Neural progenitor cell (in vitro differentiated cells): ENCODE data around the gene CATSPERZ. TPM values are rescaled to one million over a fixed set of nuclear protein-coding genes. Genes with fewer than 3 reads are reported as not detected.
"Not testable (repeated sequence)": the region's sequence is repeated elsewhere in the genome, so short reads cannot be mapped to it uniquely, and the experiment has no call there.

Source experiments
- DNase-seq: peaks from one replicate; pipeline ENCODE4 v3.0.0-alpha.2; 2016; ENCODE audit warnings: low spot score
- H2AFZ ChIP-seq: fragments of 200-600 bp; sonication (generic); replicated peaks from 2 replicates; pipeline ENCODE4 v1.6.1; 2016; ENCODE audit warnings: antibody characterized with exemption
- H3F3A ChIP-seq: fragments of 200-600 bp; sonication (generic); 2 replicates; pipeline ENCODE4 v1.6.1; 2016; ENCODE audit warnings: antibody characterized with exemption, low read depth
- H3K27ac ChIP-seq: fragments of 200-600 bp; sonication (generic); 2 replicates; pipeline ENCODE4 v1.5.1; 2016; ENCODE audit warnings: mild to moderate bottlenecking
- H3K27me3 ChIP-seq: fragments of 200-600 bp; sonication (generic); 2 replicates; pipeline ENCODE4 v1.6.1; 2016; ENCODE audit warnings: mild to moderate bottlenecking, moderate library complexity
- H3K36me3 ChIP-seq: fragments of 200-600 bp; sonication (generic); 2 replicates; pipeline ENCODE4 v1.5.1; 2016
- H3K4me1 ChIP-seq: fragments of 200-600 bp; sonication (generic); 2 replicates; pipeline ENCODE4 v1.6.1; 2016; ENCODE audit warnings: mixed run types
- H3K4me2 ChIP-seq: fragments of 200-600 bp; sonication (generic); 2 replicates; pipeline ENCODE4 v1.6.1; 2016
- H3K4me3 ChIP-seq: fragments of 200-600 bp; sonication (generic); 2 replicates; pipeline ENCODE4 v1.5.1; 2016
- H3K79me2 ChIP-seq: fragments of 200-600 bp; sonication (generic); 2 replicates; pipeline ENCODE4 v1.6.1; 2016; ENCODE audit warnings: low read depth
- H3K9ac ChIP-seq: fragments of 200-600 bp; sonication (generic); 2 replicates; pipeline ENCODE4 v1.6.1; 2016
- H3K9me3 ChIP-seq: fragments of 200-600 bp; sonication (generic); 2 replicates; pipeline ENCODE4 v1.5.1; 2016; ENCODE audit warnings: low read depth
- H4K20me1 ChIP-seq: fragments of 200-600 bp; sonication (generic); 2 replicates; pipeline ENCODE4 v1.6.1; 2016; ENCODE audit warnings: low read depth
- H3K27ac Mint-ChIP-seq: 3 replicates; pipeline ENCODE4 v1.8.0; 2021; ENCODE audit warnings: mixed read lengths
- H3K27me3 Mint-ChIP-seq: 2 replicates; pipeline ENCODE4 v1.8.0; 2022; ENCODE audit warnings: low read depth, mild to moderate bottlenecking, inconsistent platforms, moderate library complexity, mixed read lengths; ENCODE audit not compliant: insufficient read depth
- H3K36me3 Mint-ChIP-seq: 3 replicates; pipeline ENCODE4 v1.8.0; 2021; ENCODE audit warnings: mixed read lengths
- H3K4me1 Mint-ChIP-seq: 3 replicates; pipeline ENCODE4 v1.8.0; 2021; ENCODE audit warnings: mixed read lengths
- H3K4me3 Mint-ChIP-seq: 3 replicates; pipeline ENCODE4 v1.8.0; 2021; ENCODE audit warnings: mild to moderate bottlenecking, moderate library complexity, mixed read lengths
- H3K9me3 Mint-ChIP-seq: 3 replicates; pipeline ENCODE4 v1.8.0; 2020; ENCODE audit warnings: mixed read lengths
- CTCF ChIP-seq: fragments of 200-600 bp; sonication (generic); IDR thresholded peaks from 2 replicates; pipeline ENCODE4 v1.5.1; 2017; ENCODE audit warnings: antibody characterized with exemption, mild to moderate bottlenecking
- EZH2 ChIP-seq: fragments of 200-600 bp; sonication (generic); IDR thresholded peaks from 2 replicates; pipeline ENCODE4 v1.6.1; 2017; ENCODE audit warnings: antibody characterized with exemption, mild to moderate bottlenecking, moderate library complexity
- EZH2phosphoT487 ChIP-seq: fragments of 200-600 bp; sonication (generic); IDR thresholded peaks from 2 replicates; pipeline ENCODE4 v1.6.1; 2017; ENCODE audit warnings: antibody characterized with exemption
- total RNA-seq: library from RNA; depleted of rRNA; stranded (reverse); fragments of >200 nt; gene quantifications from 2 replicates; pipeline ENCODE4 v1.2.3, GENCODE V29; 2015; ENCODE audit warnings: low replicate concordance

Gene CATSPERZ
- total RNA-seq, 1 donor from 2014 or later, result not detected

DNA sequence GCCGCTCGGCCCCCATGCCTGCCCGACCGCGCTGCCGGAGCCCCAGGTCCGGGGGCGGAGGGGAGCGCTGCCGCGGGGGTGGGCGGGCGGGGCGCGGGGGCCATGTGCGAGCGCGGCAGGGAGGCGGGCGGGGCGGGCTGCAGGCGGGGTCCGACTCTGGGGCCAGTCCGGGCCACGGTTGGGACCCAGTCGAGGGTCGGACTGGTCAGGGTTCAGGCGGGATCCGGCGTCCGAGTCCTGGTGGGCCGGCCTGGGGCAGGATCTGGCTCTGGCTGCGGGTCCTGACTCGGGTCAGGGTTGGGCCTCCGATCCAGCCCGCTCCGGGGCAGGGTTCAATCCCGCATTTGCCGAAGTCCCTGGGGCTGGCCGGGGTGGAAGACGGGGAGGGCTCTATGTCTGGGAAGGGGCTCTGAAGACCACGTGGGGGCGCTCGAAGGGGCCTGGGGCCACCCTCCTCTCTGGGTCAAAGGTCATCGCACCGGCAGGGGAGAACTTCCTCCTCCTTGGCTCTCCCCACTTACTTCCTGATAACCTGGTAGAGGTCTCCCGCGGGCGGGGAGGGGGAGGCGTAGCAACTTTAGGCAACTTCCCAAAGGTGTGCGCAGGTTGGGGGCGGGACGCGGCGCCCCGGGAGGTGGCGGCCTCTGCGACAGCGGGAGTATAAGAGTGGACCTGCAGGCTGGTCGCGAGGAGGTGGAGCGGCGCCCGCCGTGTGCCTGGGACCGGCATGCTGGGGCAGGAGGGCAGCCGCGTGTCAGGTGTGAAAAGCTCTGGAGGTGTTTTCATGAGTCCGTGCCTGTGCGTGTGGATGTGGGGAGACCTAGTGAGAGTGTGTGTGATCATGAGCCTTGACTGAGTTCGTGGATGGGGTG, 5.8 kb downstream of the CATSPERZ start:
- peak overlapping the region; percentile 31 for H3K27ac ChIP-seq
- TF ChIP-seq EZH2phosphoT487 (no peak), CTCF (peak; percentile 73)
- peaks cover 18% of the 10 kb centered on the region for H3K79me2 ChIP-seq
- Mint-ChIP-seq H3K4me1 (peaks cover 19% of the 10 kb centered on the region), H3K4me3 (peak overlapping the region; percentile 95), H3K36me3 (no peaks in the 10 kb centered on the region), H3K27ac (peak overlapping the region; percentile 12), H3K27me3 (peaks cover 21% of the 10 kb centered on the region), H3K9me3 (no peaks in the 10 kb centered on the region)
- no peaks in the 10 kb centered on the region for H3K9me3 ChIP-seq
- peak overlapping the region; percentile 44 for H3K9ac ChIP-seq
- H3K4me2 ChIP-seq, result peak overlapping the region; percentile 95
- DNase-seq, result peak; percentile 82
- H4K20me1 ChIP-seq, result peaks cover 18% of the 10 kb centered on the region
- H3K36me3 ChIP-seq, result no peaks in the 10 kb centered on the region
- H2AFZ ChIP-seq, result peak overlapping the region; percentile 55
- peaks cover 34% of the 10 kb centered on the region for H3K27me3 ChIP-seq
- H3F3A ChIP-seq, result peaks cover 17% of the 10 kb centered on the region
- H3K4me3 ChIP-seq, result peak overlapping the region; percentile 87
- peaks cover 10% of the 10 kb centered on the region for H3K4me1 ChIP-seq

DNA sequence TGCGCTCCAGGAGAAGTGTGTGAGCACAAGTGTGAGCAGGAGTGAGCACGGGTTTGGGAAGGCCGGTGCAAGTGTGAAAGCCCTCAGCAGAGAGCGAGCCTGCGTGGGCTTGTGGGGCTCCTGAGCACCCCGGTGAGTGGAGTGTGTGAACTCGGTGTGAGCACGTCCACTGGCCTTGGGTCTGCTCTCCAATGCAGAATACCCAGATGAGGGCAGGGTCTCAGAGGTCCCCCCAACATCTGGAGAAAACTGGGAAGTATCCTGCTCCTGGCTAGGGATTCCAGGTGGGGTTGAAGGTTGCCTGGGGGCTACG, 6.4 kb downstream of the CATSPERZ start:
- Mint-ChIP-seq H3K27ac (peak overlapping the region; percentile 12), H3K27me3 (peaks cover 18% of the 10 kb centered on the region), H3K4me1 (peaks cover 19% of the 10 kb centered on the region), H3K36me3 (no peaks in the 10 kb centered on the region), H3K4me3 (peak overlapping the region; percentile 95), H3K9me3 (no peaks in the 10 kb centered on the region)
- Histone ChIP-seq H3K4me1 (peaks cover 10% of the 10 kb centered on the region), H2AFZ (peak overlapping the region; percentile 55), H3K4me3 (peak overlapping the region; percentile 87), H3K27me3 (peaks cover 28% of the 10 kb centered on the region), H3K36me3 (no peaks in the 10 kb centered on the region), H3K27ac (no peak overlapping the region), H4K20me1 (peaks cover 18% of the 10 kb centered on the region), H3K9ac (peak overlapping the region; percentile 44), H3K79me2 (peaks cover 18% of the 10 kb centered on the region), H3K9me3 (no peaks in the 10 kb centered on the region), H3F3A (peaks cover 14% of the 10 kb centered on the region), H3K4me2 (peak overlapping the region; percentile 95)
- DNase-seq, result no peak
- TF ChIP-seq EZH2, result no peak
- TF ChIP-seq EZH2phosphoT487, result no peak
- no peak for TF ChIP-seq CTCF

DNA sequence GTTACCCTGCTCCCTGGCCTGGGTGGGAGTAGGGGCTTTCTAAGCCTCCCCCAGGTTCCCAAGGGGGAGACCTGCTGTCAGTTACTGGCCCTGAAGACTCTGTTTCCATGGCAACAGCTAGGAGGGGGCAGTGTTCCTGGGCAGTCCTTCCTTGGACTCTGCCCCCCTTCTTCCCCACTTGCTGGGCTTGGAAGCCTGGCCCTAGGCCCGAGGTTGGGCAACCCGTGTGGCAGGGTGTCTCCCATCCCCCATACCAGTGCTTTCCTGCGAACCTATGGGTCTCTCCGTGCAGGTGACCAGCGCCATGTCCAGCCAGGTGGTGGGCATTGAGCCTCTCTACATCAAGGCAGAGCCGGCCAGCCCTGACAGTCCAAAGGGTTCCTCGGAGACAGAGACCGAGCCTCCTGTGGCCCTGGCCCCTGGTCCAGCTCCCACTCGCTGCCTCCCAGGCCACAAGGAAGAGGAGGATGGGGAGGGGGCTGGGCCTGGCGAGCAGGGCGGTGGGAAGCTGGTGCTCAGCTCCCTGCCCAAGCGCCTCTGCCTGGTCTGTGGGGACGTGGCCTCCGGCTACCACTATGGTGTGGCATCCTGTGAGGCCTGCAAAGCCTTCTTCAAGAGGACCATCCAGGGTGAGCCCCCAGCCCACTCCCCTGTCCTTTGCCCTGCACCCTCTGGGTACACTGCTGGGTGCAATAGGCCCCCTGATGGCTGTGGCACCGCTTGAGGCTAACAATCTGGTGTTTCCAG, 6.9 kb downstream of the CATSPERZ start:
- H3K27me3 Mint-ChIP-seq, result peaks cover 13% of the 10 kb centered on the region
- no peaks in the 10 kb centered on the region for H3K36me3 Mint-ChIP-seq
- peak overlapping the region; percentile 44 for H3K9ac ChIP-seq
- peaks cover 18% of the 10 kb centered on the region for H4K20me1 ChIP-seq
- DNase-seq, result peak; percentile 46
- H3K9me3 ChIP-seq, result no peaks in the 10 kb centered on the region
- TF ChIP-seq EZH2 (no peak), CTCF (no peak), EZH2phosphoT487 (no peak)
- peak overlapping the region; percentile 95 for H3K4me3 Mint-ChIP-seq
- peak overlapping the region; percentile 87 for H3K4me3 ChIP-seq
- no peak overlapping the region for H2AFZ ChIP-seq
- peaks cover 18% of the 10 kb centered on the region for H3K79me2 ChIP-seq
- H3K27me3 ChIP-seq, result peaks cover 22% of the 10 kb centered on the region
- H3K4me1 ChIP-seq, result peaks cover 10% of the 10 kb centered on the region
- peak overlapping the region; percentile 95 for H3K4me2 ChIP-seq
- H3K27ac ChIP-seq, result no peak overlapping the region
- H3K27ac Mint-ChIP-seq, result no peak overlapping the region
- no peaks in the 10 kb centered on the region for H3K9me3 Mint-ChIP-seq
- peaks cover 14% of the 10 kb centered on the region for H3F3A ChIP-seq
- H3K36me3 ChIP-seq, result no peaks in the 10 kb centered on the region
- peaks cover 16% of the 10 kb centered on the region for H3K4me1 Mint-ChIP-seq

DNA sequence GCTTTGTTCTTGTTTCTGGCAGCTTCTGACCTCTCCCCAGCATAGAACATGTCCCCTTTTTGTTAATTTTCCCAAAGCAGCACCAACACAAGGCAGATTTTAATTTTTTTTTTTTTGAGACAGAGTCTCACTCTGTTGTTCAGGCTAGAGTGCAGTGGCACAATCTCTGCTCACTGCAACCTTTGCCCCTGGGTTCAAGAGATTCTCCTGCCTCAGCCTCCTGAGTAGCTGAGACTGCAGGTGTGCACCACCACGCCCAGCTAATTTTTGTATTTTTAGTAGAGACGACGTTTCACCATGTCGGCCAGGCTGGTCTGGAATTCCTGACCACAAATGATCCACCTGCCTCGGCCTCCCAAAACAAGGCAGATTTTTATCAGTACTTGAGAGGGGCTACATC, 7.6 kb downstream of the CATSPERZ start:
- DNase-seq, result not testable (repeated sequence)

More for the DNA sequence above, 7.6 kb downstream of the CATSPERZ start:
- peak overlapping the region; percentile 71 for H3K4me3 Mint-ChIP-seq
- H4K20me1 ChIP-seq, result peaks cover 18% of the 10 kb centered on the region
- H3K4me3 ChIP-seq, H3K9me3 Mint-ChIP-seq, H3K27ac ChIP-seq, H3K4me2 ChIP-seq, H3K9me3 ChIP-seq, H3K9ac ChIP-seq, H3K36me3 Mint-ChIP-seq, H3K36me3 ChIP-seq, H2AFZ ChIP-seq, H3K4me1 ChIP-seq: not testable (repeated sequence)
- peak overlapping the region; percentile 25 for H3K27ac Mint-ChIP-seq
- H3K4me1 Mint-ChIP-seq, result peaks cover 16% of the 10 kb centered on the region
- H3K27me3 ChIP-seq, result peaks cover 15% of the 10 kb centered on the region
- H3K79me2 ChIP-seq, result peaks cover 18% of the 10 kb centered on the region
- H3F3A ChIP-seq, result peaks cover 14% of the 10 kb centered on the region
- peaks cover 12% of the 10 kb centered on the region for H3K27me3 Mint-ChIP-seq
